Central memory CD4-positive, alpha-beta T cell (primary cell): ENCODE results near the gene ABCA9.
A peak's percentile ranks its signal among the peaks of the same experiment; 100 is the strongest.
"Not testable (repeated sequence)": the region's sequence is repeated elsewhere in the genome, so short reads cannot be mapped to it uniquely, and the experiment has no call there.

Experiments used
- DNase-seq: peaks from one replicate; pipeline ENCODE4 v3.0.0; 2022
- total RNA-seq, 3 experiments: gene quantifications; one replicate each; lab custom pipeline; 2026; lab: John Stamatoyannopoulos, UW

The ABCA9 gene, protein sequence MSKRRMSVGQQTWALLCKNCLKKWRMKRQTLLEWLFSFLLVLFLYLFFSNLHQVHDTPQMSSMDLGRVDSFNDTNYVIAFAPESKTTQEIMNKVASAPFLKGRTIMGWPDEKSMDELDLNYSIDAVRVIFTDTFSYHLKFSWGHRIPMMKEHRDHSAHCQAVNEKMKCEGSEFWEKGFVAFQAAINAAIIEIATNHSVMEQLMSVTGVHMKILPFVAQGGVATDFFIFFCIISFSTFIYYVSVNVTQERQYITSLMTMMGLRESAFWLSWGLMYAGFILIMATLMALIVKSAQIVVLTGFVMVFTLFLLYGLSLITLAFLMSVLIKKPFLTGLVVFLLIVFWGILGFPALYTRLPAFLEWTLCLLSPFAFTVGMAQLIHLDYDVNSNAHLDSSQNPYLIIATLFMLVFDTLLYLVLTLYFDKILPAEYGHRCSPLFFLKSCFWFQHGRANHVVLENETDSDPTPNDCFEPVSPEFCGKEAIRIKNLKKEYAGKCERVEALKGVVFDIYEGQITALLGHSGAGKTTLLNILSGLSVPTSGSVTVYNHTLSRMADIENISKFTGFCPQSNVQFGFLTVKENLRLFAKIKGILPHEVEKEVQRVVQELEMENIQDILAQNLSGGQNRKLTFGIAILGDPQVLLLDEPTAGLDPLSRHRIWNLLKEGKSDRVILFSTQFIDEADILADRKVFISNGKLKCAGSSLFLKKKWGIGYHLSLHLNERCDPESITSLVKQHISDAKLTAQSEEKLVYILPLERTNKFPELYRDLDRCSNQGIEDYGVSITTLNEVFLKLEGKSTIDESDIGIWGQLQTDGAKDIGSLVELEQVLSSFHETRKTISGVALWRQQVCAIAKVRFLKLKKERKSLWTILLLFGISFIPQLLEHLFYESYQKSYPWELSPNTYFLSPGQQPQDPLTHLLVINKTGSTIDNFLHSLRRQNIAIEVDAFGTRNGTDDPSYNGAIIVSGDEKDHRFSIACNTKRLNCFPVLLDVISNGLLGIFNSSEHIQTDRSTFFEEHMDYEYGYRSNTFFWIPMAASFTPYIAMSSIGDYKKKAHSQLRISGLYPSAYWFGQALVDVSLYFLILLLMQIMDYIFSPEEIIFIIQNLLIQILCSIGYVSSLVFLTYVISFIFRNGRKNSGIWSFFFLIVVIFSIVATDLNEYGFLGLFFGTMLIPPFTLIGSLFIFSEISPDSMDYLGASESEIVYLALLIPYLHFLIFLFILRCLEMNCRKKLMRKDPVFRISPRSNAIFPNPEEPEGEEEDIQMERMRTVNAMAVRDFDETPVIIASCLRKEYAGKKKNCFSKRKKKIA (N-terminal part only)
- 0 to 0.16 (median 0.04) reads per million in 3 experiments for total RNA-seq

- DNase-seq = no peak
These were observed at the start of gene ABCA9 for GRCh38 chr17:69060822-69061221. ABCA9 (minus strand) TSS chr17:69060927; CDS start chr17:69051126, 9,801 bp downstream.

DNA sequence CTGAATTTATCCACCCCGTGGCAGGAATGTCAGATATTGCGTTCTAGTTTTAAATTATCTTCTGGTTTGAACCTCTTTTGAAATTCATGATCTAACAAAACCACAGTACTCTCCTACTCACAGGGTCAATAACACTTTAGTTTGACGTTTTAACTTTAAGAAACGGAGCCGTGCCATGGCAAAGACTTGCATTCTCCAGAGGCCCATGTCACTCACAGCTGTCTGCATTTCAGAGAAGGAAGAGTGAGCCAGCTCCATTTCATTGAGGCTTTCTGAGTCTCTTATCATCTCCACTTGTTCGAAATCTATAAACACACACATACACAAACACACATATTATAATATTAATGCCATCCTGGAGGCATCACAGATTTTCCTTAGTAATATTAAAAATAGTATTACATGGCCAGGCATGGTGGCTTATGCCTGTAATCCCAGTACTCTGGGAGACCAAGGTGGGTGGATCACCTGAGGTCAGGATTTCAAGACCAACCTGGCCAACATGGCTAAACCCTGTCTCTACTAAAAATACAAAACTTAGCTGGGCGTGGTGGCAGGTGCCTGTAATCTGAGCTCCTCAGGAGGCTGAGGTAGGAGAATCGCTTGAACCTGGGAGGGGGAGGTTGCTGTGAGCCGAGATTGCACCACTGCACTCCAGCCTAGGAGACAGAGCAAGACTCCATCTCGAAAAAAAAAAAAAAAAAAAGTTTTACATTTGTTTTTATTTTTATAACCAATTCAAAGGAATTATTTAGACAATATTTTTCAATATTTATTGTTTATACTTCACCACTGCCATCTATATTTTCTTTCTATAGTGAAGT lies 45.4 kb upstream of the ABCA9 start:
- no peak for DNase-seq

GRCh38 chr17:69103557-69104233 lies 43.0 kb upstream of the ABCA9 start:
- no peak for DNase-seq

GRCh38 chr17:69098625-69099024 lies 37.9 kb upstream of the ABCA9 start:
- DNase-seq = no peak

GRCh38 chr17:69096541-69096940 lies 35.8 kb upstream of the ABCA9 start:
- DNase-seq = no peak

GRCh38 chr17:69093995-69094394 lies 33.3 kb upstream of the ABCA9 start:
- no peak for DNase-seq

- DNase-seq = no peak
These were observed 32.6 kb upstream of the ABCA9 start for GRCh38 chr17:69093279-69093789.

GRCh38 chr17:69090365-69090764 lies 29.6 kb upstream of the ABCA9 start:
- DNase-seq = no peak

DNA sequence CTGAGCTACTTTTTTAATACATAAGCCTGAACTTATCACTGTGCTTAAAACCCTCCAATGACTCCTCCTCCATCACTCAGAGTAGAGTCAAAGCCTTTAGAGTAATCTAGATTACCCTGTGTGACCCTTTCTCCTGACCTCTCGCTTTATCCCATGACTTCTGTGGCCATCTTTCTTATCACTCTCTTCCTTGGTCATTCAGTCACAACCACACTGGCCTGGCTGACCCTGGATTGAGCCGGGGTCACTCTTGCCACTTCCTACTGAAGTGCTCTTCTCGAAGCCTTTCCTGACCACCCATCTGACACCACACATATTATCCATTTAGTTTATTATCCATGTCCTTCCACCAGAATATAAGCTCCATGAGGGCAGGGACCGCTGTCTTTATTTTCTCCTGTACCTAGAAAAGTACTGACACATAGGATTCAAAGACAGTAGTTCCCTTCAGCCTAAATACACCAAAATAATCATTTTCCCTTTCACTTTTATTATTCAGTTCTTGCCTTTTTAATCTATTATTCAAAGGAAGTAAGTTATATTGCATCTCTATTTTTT lies 28.0 kb upstream of the ABCA9 start:
- no peak for DNase-seq

DNA sequence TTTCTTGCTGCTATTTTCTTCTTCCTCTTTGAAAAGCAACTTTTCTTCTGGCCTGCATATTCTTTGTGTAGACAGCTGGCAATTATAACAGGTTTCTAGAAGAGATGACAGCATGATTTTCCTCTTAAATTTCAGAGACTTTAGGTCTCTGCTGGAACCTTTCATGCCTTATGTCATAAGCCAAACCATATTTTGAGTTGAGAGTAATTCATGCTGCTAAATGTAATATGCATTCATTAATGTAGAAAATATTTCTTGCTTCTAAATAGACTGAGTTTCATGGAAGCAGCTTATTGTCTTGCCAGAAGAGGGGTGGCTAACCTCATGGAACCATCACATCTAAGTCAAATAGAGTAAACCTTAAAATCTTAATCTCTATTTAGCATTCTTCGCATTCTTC lies 25.9 kb upstream of the ABCA9 start:
- no peak for DNase-seq

- no peak for DNase-seq
These were observed 24.2 kb upstream of the ABCA9 start for GRCh38 chr17:69084911-69085310.

DNA sequence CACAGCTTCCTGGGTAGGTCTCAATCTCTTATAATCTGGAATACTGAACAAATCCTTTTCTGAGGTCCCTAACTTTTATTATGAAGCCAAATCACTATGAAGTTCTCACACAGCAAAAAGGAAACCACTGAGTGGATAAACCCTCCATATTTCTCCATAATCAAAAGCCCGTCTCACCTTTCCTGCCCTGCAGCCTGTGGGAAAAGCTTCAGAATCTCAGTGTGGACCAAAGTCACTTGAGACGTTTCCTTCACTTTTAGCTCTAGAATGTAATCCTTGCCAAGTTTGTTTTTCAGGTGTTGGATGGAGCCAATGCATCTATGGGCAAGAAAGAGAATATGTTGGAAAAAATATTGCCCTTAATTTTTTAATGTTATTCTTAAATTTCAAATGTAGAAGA lies 22.0 kb upstream of the ABCA9 start:
- DNase-seq = no peak

- no peak for DNase-seq
These were observed 18.1 kb upstream of the ABCA9 start for GRCh38 chr17:69078864-69079263.

DNA sequence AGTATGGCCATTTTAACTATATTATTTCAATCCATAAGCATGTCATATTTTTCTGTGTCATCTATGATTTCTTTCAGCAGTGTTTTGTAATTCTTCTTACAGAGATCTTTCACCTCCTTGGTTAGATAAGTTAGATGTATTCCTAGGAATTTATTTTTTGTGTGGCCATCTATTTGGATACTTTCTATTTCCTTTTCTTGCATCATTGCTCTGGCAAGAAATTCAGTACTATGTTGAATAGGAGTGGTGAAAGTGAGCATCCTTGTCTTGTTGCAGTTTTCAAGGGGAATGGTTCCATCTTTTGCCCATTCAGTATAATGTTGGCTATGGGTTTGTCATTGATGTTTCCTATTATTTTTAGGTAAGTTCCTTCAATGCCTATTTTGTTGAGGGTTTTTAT lies 15.1 kb upstream of the ABCA9 start:
- no peak for DNase-seq

DNA sequence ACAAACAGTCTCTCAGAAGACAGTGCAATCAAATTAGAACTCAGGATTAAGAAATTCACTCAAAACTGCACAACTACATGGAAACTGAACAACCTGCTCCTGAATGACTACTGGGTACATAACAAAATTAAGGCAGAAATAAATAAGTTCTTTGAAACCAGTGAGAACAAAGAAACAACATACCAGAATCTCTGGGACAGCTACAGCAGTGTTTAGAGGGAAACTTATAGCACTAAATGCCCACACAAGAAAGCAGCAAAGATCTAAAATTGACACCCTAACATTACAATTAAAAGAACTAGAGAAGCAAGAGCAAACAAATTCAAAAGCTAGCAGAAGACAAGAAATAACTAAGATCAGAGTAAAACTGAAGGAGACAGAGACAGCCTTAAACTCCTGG lies 12.7 kb upstream of the ABCA9 start:
- not testable (repeated sequence) for DNase-seq

GRCh38 chr17:69072803-69073256 lies 12.1 kb upstream of the ABCA9 start:
- DNase-seq = not testable (repeated sequence)

DNA sequence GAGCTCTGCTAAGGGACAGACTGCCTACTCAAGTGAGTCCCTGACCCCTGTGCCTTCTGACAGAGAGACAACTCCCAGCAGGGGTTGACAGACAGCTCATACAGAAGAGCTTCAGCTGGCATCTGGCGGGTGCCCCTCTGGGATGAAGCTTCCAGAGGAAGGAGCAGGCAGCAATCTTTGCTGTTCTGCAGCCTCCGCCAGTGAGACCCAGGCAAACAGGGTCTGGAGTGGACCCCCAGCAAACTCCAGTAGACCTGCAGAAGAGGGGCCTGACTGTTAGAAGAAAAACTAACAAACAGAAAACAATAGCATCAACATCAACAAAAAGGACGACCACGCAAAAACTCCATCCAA lies 10.5 kb upstream of the ABCA9 start:
- not testable (repeated sequence) for DNase-seq

GRCh38 chr17:69070378-69071232 lies 9.9 kb upstream of the ABCA9 start:
- DNase-seq = peak; percentile 10

GRCh38 chr17:69069226-69069750 lies 8.6 kb upstream of the ABCA9 start:
- no peak for DNase-seq
